Measurements from ENCODE around the gene UBC.

- TF ChIP-seq ARNTL (CRISPR knock-in tag; IDR thresholded peaks at IDR 0.05; ENCODE audit: borderline replicate concordance, low read depth) (no peak), TOX (CRISPR knock-in tag; IDR thresholded peaks at IDR 0.05; ENCODE audit: borderline replicate concordance) (no peak), ZC3H10 (CRISPR knock-in tag; IDR thresholded peaks at IDR 0.05) (no peak), CREB5 (CRISPR knock-in tag; IDR thresholded peaks at IDR 0.05; ENCODE audit: low read depth) (no peak)
These were observed 11.5 kb downstream of the UBC start for GRCh38 chr12:124902916-124903315.

Measured in SK-N-SH treated with all-trans-retinoic acid at 6 μM for 48 hours (cell line).